GM03348 (cell line): ENCODE data around the gene PDIK1L.

ENCODE experiments used
- DNase-seq: peaks from one replicate; pipeline ENCODE4 v3.0.0; 2012; ENCODE audit warnings: low spot score

Gene PDIK1L

DNA sequence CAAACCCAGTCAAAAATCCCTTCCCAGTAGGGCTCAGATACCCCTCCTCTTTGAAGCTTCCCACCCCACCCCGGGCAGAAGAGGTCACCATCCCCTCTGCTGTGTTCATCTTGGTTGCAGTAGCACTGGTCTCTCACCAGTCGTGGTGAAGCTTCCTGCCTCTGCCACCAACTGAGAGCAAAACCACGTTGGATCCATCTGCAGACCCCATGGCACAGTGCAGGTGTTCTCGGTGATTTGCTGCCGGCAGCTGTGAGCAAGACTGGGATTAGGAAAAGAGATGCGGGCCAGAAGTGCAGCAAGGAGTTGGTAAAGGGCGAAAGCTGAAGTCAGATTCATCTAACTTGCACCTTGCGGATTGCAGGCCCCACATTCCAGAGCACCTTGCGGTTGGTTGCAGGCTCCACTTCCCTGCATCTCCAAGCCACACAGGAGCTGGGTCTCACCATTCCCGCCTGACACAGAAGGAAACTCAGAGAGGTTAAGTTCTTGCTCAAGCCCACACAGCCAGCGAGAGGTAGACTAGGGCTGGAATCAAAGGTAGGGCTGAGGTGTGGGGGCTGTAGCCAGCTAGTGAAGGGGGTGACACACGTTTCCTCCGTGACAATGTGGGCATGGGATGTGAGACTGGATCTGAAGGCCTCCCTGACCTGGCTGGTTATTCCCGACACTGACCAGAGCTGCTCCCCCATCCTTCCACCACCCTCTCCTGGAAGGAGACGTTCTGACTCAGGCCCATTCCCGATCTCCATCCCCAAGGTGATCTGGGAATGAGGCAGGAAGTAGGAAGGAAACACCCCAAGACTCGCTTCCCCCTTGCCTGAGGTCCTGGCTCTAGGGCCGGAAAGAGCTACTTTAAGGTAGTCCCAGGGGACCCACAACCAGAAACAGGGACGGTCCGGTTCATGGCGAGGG, 44.0 kb downstream of the PDIK1L start:
- DNase-seq: no peak

- no peak for DNase-seq
Measured at GRCh38 chr1:26156285-26157038, 44.8 kb downstream of the PDIK1L start.

GRCh38 chr1:26158271-26158907, 46.8 kb downstream of the PDIK1L start:
- no peak for DNase-seq

GRCh38 chr1:26158908-26159742, 47.5 kb downstream of the PDIK1L start, which contains the start of gene FAM110D:
Gene FAM110D (plus strand): TSS chr1:26159079. CDS start chr1:26161292, 2,213 bp downstream.
- DNase-seq: no peak

GRCh38 chr1:26159743-26160039, 48.1 kb downstream of the PDIK1L start:
- no peak for DNase-seq

GRCh38 chr1:26160527-26161414, 49.1 kb downstream of the PDIK1L start:
- DNase-seq: no peak

DNA sequence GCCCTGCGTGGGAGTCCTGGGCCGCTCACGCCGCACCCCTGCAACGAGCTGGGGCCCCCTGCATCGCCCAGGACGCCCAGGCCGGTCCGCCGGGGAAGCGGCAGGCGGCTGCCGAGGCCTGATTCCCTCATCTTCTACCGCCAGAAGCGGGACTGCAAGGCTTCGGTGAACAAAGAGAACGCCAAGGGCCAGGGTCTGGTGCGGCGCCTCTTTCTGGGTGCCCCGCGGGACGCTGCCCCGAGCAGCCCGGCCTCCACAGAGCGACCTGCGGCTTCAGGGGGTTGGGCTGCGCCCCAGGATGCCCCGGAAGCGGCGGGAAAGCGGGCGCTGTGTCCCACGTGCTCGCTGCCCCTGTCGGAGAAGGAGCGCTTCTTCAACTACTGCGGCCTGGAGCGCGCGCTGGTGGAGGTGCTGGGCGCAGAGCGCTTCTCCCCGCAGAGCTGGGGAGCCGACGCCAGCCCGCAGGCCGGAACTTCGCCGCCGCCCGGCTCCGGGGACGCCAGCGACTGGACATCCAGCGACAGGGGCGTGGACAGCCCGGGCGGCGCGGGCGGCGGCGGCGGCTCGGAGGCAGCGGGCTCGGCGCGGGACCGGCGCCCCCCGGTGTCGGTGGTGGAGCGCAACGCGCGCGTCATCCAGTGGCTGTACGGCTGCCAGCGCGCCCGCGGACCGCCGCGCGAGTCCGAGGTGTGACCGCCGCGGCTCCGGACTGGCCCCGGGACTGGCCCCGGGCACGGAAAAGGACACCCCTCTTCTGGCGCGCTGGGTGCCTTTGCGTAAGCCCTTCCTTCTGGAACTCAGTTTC, 50.0 kb downstream of the PDIK1L start:
- peak; percentile 73 for DNase-seq

DNA sequence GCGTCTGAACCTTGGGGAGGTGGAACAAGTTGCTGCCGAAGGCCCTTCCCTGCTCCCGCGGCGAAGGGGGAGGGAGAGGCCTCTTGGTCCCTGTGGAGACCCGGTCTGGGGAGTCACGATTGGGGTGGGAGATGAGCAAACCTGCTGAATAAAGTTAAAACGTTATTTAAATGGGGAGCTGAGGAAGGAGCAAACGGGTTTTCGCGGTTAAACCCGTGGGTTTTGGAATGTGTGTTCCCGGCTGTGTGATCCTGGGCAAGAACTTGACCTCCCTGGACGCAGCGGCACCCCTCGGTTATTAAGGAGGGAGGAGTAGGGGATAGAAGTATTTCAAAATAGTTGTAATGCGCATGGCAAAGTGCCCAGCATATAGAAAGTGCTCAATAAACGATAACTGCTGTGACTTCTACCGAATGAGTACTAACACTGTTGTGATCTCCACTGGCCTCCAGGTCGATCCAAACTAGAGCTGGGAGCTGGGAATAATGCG, 50.6 kb downstream of the PDIK1L start:
- DNase-seq: no peak

- no peak for DNase-seq
Measured at GRCh38 chr1:26163684-26164035, 52.0 kb downstream of the PDIK1L start.

GRCh38 chr1:26164036-26164860, 52.6 kb downstream of the PDIK1L start:
- DNase-seq: peak; percentile 88

DNA sequence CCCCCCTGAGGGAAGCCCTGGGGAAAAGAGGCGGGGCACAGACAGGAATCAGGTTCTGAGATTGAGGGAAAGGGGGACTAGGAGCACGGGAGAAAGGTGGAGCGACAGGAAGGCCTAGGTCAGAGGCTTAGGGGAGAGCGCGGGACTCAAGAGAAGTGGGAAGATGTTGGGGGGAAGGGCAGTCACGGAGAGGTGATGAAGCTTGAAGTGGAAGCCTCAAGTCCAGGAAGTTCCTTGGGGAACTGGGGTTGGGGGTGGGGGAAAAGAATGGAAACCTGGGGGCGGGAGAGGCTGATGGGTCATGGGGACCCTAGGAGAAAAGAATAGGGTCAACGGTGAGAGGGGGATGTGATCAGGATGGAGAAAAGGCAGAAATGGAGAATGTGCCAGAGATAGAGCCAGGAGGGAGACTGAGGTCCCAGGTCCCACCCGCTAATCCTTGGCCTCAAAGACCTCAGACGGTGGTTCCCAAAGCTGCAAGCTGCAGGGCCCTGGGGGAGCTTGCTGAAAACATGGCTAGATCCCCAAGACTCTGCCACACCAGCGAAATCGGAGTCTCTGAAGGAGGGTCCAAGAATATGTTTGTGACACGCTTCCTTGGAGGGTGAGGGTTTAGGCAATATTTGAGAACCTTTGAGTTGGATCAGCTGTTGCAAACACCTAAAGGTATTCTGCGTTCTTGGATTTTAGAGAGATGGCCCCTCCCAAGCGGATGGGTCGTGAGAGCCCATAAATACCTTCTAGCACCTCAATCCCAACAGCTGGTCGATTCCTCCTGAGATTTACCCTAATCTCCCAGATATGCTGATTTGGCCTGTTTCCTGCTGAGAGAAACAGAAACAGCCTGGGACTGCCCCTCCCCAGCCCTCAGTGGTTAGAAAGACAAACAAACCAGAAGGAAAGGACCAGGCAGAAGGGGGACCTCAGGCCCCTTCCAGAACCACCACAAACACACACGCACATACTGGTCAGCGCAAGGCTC, 53.5 kb downstream of the PDIK1L start:
- no peak for DNase-seq

DNA sequence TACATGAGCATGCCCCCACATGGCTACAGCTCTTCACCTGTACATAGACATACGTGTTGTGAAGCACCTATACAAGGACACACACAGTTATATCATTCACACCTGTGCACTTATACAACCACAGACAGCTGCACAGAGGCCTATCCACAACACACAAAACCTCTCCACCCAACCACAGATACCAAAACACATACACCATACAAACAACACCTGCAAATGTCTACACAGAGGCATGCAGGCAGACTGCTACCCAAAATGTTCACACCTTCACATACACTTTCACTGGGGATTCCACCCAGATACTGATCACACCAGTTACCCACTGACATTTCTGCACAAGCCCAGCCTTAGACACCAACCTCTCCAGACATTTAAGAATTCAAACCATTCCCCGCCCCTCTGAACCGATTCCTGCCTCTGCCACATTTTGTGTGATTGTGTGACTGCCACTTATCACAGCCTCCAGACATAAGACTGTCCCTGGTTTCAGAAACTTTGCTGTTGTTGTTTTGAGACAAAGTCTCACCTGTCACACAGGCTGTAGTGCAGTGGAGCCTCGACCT, 55.2 kb downstream of the PDIK1L start:
- DNase-seq: no peak

GRCh38 chr1:26168410-26169197, 57.0 kb downstream of the PDIK1L start, which contains the start of gene C1orf232:
Gene C1orf232 (minus strand): TSS chr1:26168963. CDS start chr1:26168499, 464 bp downstream.
- DNase-seq: no peak

DNA sequence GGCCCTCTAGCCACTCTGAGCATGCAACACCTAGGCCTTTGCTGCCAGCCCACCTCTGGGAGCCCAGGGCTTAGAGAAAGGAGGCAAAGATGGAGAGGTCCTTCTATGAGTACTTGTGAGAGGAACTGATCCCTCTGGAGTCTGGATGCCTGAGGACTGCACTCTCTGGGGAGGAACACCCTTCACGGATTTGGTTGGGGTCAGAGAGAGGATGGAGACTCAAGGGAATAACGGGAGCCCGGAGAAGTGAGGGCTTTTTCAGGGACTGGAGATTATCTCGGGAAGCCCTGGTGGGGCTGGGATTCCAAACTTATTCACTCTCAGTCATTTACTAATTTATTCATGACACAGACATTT, 57.6 kb downstream of the PDIK1L start:
- no peak for DNase-seq

- peak; percentile 99 for DNase-seq
Measured at GRCh38 chr1:26169669-26170471, 58.2 kb downstream of the PDIK1L start, which contains the start of gene ZNF593. Gene ZNF593 (plus strand): TSS chr1:26169908. CDS start chr1:26169984, 76 bp downstream.

GRCh38 chr1:26170472-26170821, 58.8 kb downstream of the PDIK1L start:
- DNase-seq: no peak
